Erythroblast (primary cell): Measurements from ENCODE around the gene LOXL4.

Experiments used
- GATA1 ChIP-seq: IDR thresholded peaks from 2 replicates; pipeline ENCODE4 v1.6.1; 2011; ENCODE audit warnings: low read depth, mild to moderate bottlenecking, control low read depth, low read length, moderate library complexity
- POLR2A ChIP-seq: IDR thresholded peaks from 2 replicates; pipeline ENCODE4 v1.6.1; 2011; ENCODE audit warnings: mild to moderate bottlenecking, low read length

DNA sequence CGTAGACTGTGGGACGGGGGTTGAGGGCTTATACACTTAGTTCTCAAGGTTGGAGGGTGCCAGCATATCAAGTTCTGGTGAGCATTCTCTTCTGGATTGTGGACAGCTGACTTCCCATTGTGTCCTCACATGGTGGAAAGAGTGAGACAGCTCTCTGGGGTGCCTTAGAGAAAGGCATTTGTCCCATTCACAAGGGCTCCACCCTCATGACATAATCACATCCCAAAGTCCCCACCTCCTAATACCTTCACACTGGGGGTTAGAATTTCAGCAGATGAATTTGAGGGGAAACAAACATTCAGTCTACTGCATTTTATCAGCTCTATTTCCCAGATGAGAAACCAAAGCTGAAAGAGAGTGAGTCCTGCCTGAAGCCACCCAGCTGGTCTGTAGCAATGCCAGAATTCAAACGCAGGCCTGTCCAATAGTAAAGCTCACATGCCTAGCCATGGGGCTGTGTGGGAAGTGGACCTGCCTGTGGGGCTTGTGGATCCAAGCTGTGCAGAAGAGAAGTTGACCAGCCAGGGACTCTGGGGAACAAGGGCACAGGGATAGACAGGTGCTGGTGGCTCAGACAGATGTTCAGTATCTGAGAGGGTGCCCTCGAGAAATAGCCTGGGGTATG is 34.9 kb upstream of the LOXL4 start:
- TF ChIP-seq POLR2A (no peak), GATA1 (no peak)
